GM19324 (cell line): ENCODE measurements around the gene ZMIZ1.
A peak's percentile ranks its signal among the peaks of the same experiment; 100 is the strongest.
"Not testable (repeated sequence)": the region's sequence is repeated elsewhere in the genome, so short reads cannot be mapped to it uniquely, and the experiment has no call there.

Source experiments
- ATAC-seq: cut with Tn5 transposase; IDR thresholded peaks from one replicate; pipeline ENCODE4 v1.9.1; 2021; ENCODE audit warnings: mild to moderate bottlenecking, moderate library complexity; ENCODE audit not compliant: unreplicated experiment, low FRiP score

ZMIZ1 gene

DNA sequence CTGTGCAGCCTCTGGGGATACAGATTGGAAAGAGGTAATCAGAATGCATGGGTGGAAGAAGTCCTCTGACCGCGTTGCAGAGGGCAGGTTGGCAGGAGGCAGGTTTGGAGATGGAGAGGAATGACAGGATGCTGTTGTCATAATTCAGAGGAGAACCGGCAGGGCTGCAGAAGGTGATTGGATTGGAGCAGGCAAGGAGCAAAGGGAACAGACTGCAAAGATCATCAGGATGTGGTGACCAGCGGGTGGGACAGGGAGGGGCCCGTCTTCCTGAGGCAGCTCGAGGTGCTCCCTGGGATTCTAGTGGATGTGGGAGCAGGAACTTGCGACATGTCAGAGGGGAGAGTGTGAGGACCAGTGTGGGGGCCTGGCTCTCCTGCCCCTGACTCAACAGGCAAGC is 200.0 kb downstream of the ZMIZ1 start:
- no peak for ATAC-seq

DNA sequence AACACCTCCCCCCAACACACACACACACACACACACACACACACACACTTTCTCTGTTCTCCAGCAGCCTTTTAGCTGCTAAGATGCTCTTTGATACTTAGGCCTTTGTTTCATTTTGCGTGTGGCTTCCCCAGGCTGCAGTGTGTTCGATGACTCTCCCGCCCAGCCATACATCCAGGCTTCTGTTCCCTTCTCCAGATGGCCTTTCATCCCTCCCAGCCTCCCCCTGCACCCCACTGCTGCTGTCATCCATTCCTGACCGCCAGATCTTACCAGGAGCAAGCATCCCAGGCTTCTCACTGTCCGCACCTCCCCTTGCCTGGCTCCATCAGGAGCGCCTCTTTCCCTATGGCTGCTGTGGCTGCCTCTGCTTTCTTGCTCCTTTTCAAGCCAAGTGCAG is 200.7 kb downstream of the ZMIZ1 start:
- no peak for ATAC-seq

DNA sequence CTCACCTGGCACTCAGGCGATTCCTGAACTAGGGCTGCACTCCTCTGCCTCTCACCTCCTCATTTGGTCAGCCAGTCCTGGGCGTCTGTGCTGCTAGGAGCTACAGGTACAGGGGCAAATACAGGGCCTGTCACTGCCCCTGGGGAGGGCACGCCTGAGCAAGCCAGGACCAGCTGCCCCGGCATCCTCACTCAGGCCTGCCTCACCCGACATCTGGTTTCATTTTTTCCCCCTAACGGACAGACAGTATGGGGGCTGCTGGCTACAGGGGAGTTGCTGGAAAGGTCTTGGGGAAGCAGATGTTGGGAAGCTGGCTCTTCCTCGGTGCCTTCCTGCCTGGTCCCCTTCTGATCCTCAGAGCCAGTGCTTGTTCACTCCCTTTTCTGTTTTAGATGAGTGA is 201.2 kb downstream of the ZMIZ1 start:
- ATAC-seq: no peak

DNA sequence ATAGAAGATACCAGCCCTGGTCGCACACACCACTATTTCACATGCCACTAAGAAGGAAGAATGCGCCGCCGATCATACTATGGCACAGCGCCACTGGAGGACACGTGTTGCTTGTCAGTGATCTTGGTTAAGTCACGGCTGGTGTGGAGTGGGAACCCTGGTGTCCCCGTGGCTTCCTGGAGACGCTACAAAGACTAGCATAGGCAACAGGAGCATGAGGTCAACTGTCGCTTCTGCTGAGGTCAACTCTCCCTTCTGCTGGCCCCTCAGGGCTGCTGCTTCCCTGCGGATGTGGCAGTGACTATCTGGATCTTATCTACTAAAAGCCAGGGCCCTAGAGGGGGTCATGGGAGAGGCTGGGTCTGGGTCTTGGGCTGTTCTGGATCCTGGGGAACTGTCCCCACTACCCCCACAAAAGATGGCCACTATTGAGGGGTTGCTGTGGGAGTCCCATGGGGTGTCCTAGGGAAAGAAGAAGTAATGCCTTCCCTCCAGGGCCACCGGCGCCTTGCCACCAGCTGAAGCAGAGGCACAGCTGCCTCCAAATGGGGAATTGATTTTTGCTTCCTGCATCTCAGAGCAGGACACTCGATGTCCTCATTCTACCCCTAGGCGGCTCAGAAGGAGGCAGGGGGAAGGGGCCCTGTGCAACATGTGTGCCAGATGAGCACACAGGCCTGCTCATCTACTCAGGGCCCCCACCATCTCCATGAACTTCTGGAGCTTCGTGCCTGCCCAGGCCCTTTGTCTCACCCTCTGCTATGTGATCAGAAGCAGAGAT is 201.9 kb downstream of the ZMIZ1 start:
- no peak for ATAC-seq

DNA sequence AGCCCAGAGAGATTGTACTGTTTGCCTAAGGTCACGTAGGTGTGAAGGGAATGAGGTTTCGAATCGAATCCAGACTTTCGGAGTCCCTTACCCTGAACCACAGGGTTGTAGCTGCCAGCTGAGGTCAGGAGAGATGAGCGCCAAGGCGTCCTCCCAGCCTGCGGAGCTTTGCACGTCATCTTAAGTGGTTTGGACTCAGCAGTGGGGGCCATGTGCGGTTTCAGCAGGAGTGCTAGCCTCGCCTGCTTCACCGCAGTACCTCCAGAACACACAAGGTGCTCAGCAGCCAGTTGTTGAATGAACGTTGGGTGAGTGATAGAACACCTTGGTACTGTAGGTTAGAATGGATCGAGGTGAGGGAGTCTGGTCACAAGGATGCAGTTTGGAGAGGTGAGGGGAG is 203.6 kb downstream of the ZMIZ1 start:
- ATAC-seq: no peak

DNA sequence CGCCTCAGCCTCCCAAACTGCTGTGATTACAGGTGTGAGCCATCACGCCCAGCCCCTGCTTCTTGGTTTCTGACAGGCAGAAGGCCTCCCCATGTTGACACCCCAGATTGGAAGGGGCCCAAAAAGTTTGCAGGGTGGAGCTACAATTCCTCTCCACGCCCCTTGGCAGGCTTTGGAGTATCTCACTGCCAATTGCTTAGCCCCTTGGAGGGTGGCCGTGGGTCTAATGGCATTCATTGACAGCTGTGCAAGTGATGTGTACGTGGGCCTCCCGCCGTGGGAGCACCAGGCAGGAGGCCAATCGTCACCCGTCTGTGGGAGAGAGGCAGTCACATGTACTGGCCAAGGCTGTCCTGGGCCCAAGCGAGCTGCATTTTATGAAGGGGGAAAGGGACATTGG is 204.8 kb downstream of the ZMIZ1 start:
- no peak for ATAC-seq

DNA sequence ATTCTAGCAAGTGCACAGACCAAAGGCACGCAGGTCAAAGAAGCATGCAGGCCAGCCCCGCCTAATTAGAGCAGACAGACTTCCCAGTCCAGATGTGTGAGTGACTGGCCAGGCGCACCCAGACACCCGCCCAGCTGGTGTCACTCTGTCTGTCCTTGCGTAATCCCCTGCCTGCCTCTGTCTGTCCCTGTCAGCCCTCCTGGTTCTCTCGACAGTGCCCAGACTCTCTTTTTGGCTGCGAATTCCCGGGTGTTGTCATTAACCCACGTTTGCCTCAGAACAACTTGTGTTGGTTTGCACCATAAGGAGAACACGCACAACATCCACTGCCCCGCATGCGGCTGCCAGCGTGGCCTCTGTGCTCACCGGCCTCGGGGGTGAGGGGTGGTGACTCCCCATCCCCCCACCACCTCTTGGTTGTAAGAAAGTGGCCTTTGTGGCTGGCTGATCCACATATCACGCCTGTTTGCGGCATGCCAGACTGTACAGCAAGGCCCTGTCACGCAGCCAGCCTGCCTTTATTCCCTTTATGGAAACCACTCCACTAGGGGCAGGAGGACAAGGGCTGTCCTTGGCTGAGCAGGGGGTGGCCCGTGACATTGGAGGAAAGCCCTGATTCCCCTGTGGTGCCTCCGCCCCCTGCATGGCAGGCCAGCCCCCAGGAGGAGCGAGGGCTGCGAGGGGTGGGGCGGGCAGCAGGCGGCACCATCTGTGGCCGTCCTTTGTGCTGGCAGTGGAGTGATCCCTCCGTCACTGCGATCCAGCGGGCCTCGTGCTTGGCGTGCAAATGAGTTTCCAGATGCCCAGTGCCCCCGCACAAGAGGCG is 205.7 kb downstream of the ZMIZ1 start:
- no peak for ATAC-seq

DNA sequence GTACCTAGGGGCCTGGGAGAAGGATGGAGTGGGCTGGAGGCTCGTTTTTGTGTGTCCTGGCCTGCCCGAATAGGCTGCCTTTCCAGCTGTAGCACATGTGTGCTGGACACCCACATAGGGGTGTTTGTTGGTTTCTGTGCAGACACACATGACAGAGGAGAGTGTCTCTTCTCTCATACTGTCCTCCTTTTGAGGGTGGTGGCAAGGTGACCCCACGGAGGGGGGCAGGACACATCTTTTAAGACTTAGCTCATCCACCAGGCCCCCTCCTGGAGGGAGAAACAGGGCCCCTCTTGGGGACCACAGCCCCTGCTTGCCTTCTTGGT is 206.3 kb downstream of the ZMIZ1 start:
- no peak for ATAC-seq

DNA sequence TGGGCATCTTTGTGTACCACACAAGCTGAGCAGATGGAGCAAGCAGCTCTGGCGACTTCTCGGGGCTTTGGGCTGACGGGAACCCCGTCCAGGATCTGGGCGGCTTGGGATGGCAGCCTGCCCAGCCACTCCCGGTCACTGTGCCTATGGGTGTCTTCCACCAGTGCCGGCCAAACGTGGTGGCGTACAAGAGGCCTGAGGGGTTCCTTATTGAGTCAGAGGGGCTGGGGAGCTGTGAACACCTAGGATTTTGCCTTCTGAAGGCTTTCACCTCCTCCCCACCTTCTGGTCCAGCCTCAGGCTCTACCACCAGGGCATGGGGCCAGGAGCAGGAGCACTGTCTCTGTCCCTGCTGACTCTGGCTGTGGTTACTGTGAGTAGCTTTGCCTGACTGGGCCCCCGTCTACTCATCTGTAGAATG is 206.7 kb downstream of the ZMIZ1 start:
- no peak for ATAC-seq

DNA sequence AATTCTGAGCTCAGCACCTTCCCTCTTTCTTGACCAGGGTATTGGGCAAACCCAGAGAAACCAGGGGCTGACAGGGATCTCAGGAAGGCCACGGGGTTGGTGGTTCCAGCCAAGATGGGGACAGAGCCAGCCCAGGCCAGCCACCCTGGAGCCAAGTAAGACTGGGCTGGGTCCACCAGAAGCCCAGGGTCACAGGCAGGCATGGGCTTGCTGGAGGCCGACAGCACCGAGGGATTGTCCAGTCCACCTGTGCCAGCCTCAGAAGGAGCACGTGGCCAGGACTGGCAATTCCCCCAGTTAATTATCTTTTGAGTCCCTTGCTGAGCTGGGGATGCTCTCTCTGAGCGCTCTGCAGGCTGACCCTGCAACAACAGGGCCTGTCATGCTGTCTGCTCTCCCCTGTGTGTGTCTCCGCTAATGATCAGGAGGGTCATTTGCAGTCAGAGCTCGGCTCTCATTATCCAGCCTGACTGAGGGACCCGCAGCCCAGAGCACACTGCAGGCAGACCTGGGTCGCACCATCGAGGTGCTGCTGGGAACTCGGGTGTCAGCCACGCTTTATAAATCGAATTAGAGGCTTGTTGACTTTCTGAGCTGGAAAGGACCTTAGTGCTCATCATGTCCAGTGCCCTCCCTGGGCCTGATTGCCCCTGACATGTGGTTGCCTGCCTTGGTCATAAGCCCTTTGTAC is 209.0 kb downstream of the ZMIZ1 start:
- ATAC-seq: no peak

DNA sequence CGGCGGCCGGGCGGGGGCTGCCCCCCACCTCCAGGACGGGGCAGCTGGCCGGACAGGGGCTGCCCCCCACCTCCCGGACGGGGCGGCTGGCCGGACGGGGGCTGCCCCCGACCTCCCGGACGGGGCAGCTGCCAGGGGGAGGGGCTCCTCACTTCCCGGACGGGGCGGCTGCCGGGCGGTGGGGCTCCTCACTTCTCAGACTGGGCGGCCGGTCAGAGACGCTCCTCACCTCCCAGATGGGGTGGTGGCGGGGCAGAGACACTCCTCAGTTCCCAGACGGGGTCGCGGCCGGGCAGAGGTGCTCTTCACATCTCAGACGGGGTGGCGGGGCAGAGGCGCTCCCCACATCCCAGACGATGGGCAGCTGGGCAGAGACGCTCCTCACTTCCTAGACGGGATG is 210.3 kb downstream of the ZMIZ1 start:
- not testable (repeated sequence) for ATAC-seq

DNA sequence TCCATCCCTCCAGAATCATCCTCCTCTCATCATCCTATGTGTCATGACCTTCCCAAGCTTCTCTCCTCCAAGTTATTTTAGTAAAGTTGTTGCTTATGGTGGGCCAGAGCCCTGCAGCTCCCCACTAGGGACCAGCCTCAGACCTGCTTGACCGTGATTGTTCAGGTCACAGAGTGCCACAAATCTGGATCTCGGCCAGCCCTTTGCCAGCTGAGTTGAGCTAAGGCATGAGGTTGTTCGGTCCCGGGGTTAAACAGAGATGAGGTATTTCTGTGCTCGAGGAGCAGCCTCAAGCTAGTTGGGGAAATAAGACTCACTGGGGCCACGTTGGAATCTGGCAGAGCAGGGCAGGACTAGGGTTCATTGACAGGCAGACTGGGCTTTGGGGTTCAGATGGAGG is 212.2 kb downstream of the ZMIZ1 start:
- no peak for ATAC-seq

DNA sequence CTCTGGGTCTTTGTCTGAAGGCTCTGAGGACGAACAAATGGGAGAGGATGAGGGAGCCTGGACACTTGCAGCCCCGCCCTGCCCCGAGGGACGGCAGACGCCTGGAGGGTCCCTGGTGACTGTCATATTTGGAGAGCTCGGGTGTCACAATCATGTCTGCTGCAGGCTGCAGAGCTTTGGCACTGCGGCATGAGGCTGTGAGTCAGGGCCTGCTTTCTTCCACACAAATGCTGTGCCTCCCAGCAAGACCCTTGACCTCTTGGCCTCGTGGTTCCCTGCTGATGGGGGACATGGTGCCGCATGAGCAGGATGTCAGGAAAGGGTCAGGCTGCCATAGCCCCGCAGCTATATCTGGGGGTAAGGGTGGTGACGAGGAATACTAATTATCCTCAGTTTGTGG is 213.6 kb downstream of the ZMIZ1 start:
- ATAC-seq: no peak

DNA sequence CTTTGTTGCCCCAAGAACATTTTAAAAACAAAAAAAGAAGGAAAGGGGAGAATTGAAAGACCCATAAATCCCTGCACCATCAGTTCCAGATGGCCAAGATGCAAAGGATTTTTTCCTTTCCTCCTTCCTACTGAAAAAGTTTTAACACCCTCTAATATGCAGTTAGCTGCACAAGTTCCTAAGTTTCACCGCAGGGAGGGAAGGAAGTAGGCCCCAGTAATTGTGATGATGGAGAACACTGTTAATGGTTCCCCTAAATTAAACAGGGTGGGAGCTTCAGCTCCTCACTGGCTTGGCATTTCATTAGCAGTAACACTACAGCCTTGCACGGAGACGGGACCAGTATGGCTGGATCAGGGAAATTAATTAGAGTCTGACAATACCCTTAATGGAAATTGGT is 214.8 kb downstream of the ZMIZ1 start:
- no peak for ATAC-seq

DNA sequence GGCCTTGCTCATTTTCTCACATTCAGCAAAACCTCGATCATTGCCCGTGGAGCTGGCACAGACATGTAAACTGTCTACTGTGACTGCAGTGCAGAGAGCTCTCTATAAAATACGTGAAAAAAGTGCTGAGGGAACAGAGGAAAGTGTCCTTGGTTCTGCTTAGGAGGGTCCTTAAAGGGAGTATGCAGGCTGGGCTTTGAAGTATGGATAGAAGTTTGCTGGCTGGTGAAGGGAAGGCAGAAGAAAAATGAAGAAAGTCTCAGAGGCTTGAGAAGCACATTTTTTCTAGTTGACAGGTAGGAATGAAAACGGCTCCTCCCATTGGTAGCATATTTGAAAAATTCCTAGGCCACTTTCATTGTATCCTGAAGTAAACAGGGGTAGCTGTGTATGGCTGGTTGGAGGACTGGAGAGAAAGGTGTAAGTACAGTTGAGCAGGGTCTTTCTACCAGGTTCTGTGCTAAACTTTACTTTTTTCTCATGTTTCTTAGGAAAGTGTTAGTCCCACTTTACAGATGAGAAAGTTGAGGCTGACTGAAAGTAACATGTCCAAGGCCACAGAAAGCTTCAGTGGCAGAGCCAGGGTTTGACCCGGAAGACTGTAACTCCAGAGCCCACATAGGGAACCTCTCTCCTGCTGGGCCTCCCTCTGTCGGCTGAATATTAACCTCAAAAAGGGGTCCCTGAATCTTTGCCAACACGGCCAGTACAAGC is 215.5 kb downstream of the ZMIZ1 start:
- ATAC-seq: no peak

DNA sequence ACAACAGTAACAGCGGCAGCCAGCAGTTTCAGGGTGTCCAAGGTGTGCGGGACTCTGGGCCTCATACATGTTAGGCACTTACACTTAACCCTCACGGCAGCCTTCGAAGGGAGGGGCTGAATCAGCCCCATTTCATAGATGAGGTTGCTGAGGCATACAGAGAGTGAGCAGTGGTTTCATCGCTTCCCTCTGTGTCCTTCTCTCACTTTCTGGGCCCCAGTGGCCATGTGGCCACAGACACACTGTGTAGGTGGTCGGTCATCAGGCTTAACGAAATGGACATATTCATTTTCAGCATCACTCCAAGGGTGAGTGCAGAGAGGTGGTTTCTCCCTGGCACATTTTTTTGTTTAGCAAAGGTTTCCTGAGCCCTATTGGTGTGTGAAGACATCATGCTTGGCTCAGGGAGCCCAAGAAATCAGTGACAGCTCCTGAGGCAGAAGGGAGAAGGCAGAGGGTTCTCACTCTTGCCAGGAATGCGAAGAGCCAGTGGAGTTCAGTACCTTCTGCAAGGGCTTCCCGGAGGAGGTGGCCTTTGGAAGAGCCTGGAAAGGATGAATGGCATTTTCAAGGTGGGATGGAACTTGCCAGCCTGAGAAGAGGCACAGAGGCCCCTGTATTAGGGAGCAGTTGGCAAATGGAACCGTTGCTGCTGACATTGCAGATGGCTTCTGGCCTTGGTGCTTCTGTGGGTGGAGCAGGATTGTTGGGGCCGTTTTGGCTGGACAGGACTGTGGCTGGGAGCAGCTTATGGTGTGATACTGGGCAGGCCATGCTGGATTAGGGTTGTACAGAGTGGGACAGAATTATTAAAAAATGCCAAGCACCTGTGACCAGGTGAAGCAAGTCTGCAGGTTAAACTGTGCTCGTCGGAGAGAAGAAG is 216.8 kb downstream of the ZMIZ1 start:
- peak; percentile 52 for ATAC-seq

DNA sequence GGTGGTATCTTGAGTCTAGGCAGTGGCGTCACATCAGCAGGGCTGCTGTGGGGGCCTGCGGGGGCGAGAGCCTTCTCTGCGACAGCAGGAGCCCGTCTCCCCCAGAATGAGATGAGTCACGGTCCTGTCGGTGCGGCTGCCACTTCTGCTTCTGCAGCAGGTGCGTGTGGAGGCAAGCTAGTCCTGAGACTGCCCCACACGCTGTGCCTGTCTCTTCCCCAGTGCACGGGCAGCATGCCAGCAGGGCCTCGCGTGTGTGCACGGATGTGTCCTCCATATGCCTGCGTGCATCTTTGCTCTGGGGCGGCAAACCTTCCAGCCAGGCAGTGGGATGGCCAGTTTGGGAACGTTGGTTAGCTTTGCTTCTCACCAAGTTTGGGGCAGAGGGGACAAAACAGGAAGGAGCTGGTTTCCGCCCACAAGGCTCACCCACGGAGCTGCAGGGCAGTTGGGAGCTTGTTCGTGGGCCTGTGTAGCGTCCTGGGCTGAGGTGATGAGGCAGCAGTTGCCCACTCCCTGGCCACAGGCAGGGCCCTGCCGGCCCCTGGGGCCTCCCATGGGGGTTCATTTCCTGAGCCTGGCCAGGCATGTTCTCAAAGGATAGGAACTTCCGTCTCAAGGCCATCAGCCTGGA is 217.7 kb downstream of the ZMIZ1 start:
- peak; percentile 85 for ATAC-seq

DNA sequence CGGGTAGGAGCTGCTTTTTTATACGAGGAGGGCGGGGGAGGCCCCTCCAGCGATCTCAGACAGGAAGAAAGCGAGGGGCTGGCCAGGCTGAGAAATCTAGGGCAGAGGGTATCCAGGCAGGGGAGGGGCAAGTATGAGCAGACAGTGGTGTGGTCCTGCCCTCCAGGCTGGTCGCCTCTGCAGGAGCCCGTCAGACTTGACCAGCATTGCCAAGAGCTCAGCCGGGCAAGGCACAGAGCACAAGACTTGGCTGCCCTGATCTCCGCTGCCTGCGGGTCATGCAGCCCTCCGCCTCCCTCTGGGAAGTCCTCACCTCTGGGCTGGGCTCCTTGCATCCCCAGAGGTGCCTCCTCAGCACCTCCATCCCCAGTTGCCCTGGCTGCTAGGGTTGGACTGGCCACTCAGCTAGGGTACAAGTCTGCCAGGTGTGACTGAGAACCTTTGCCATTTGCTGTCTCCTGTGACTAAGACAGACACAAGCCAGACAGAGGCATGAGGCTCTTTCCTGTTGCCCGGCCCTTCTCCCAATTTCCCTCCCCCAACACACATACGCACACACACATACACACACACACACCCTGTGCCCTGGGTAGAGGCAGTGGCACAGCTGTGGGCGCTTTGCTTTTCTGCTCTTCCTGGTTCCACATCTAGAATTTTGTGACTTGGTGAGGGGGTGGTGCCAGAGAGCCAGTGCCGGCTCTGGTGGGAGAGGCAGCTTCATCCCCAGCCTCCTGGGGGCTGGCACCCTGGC is 219.4 kb downstream of the ZMIZ1 start:
- ATAC-seq: no peak

DNA sequence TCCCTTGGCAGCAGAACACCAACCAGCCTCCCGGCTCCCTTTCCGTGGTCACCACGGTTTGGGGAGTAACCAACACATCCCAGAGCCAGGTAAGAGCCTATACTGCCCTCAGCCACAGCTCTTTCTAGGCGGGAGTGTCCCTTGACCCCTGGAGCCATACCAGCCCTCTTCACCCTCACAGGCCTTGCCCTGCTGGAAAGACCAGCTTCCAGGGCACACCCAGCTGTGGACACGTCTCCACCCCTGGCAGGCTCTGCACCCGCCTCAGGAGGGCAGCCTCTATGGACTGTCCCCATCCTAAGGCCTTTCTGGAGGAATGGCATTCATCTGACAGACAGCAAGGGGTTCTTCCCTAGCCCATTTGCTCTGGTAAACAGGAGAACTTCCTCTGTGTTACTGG is 221.0 kb downstream of the ZMIZ1 start:
- ATAC-seq: no peak
